Gastrocnemius medialis (tissue), 4 donors: ENCODE data around the gene COA8. TPM values are rescaled to one million over a fixed set of nuclear protein-coding genes. Genes with fewer than 3 reads are reported as not detected.
A peak's percentile ranks its signal among the peaks of the same experiment; 100 is the strongest.

Source experiments
- ATAC-seq, 2 donors: fragments of 150-250 bp; one replicate each; pipeline ENCODE4 v1.9.1; 2016
- DNase-seq, 2 donors: peaks; one replicate each; pipeline ENCODE4 v3.0.0-alpha.2; 2019
- H3K27ac ChIP-seq, 4 donors: fragments of 200-600 bp; sonication (generic); 1 replicate in 1 of 4; 2 replicates in 3 of 4; pipeline ENCODE4 v1.5.1; 2016 to 2018; ENCODE audit warnings: mild to moderate bottlenecking in 2 of 4, moderate library complexity in 1 of 4
- H3K27me3 ChIP-seq, 3 donors: fragments of 200-600 bp; sonication (generic) in 2 of 3; 1 replicate in 1 of 3; 2 replicates in 2 of 3; pipeline versions ENCODE4 v1.5.1 to v1.6.0; 2016 to 2019; ENCODE audit warnings: mild to moderate bottlenecking in 1 of 3, moderate library complexity in 1 of 3
- H3K36me3 ChIP-seq, 2 donors: fragments of 200-600 bp; sonication (generic) in 1 of 2; one replicate each; pipeline ENCODE4 v1.5.1; 2017 to 2018
- H3K4me1 ChIP-seq, 2 donors: fragments of 200-600 bp; sonication (generic) in 1 of 2; one replicate each; pipeline ENCODE4 v1.5.1; 2016 to 2017; ENCODE audit warnings: mild to moderate bottlenecking in 2 of 2
- H3K4me3 ChIP-seq, 4 donors: fragments of 200-600 bp; sonication (generic) in 3 of 4; 1 replicate in 1 of 4; 2 replicates in 3 of 4; pipeline ENCODE4 v1.5.1; 2016 to 2019; ENCODE audit warnings: mild to moderate bottlenecking in 2 of 4
- H3K9me3 ChIP-seq, 3 donors: fragments of 200-600 bp; sonication (generic) in 2 of 3; 1 replicate in 1 of 3; 2 replicates in 2 of 3; pipeline ENCODE4 v1.5.1; 2016 to 2019
- POLR2A ChIP-seq, 2 donors: fragments of 450-650 bp; IDR thresholded peaks; one replicate each; pipeline ENCODE4 v1.6.1; 2017; ENCODE audit warnings: antibody characterized with exemption in 2 of 2, mild to moderate bottlenecking in 2 of 2, moderate library complexity in 2 of 2
- in situ Hi-C, 4 donors: fragments of 200-750 bp; cut with MboI; loops; one replicate each; pipeline versions ENCODE4 v1.15.0 to v1.8.0; 2017; ENCODE audit warnings: low sequenced_read_pairs in 4 of 4
- intact Hi-C: fragments of 100-400 bp; cut with DNase I; formaldehyde crosslinking; loops from one replicate; pipeline ENCODE4 v1.15.1; 2023; ENCODE audit warnings: low total_unique reads
- total RNA-seq, 4 donors: library from RNA; depleted of rRNA; stranded (reverse); fragments of >200 nt; gene quantifications; one replicate each; pipeline versions ENCODE4 v1.1.0 to v1.2.3, GENCODE V29; 2016
- TF ChIP-seq, protein P1 (sequence below), 5 experiments: fragments of 450-650 bp in 3 of 5; fragments of 200-600 bp in 2 of 5; sonication (generic) in 2 of 5; IDR thresholded peaks in 4 of 5; conservative IDR thresholded peaks in 1 of 5; 1 replicate in 4 of 5; 2 replicates in 1 of 5; pipeline ENCODE4 v1.5.1; 2016 to 2019; ENCODE audit warnings: antibody characterized with exemption in 5 of 5, mild to moderate bottlenecking in 3 of 5, moderate library complexity in 3 of 5

COA8 gene
- total RNA-seq, 4 donors from 2014 or later: 56.7 to 111 (median 71.7) TPM

DNA sequence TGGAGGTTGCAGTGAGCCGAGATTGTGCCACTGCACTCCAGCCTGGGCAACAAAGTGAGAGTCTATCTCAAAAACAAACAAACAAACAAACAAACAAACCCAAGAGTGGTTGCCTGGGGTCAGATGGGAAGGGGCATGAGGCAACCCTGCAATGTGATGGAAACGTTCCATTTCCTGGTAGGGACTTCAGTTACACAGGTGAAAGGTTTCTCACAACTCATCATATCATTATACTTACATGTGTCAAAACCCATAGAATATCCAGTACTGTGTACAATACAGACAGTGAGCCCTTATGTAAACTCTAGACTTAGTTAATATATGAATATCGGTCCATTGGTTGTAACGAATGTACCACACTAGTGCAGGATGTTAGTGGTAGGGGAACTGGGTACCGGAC is 59.1 kb downstream of the COA8 start:
- Histone ChIP-seq H3K36me3 (no peaks in the 10 kb centered on the region), H3K27ac (no peak overlapping the region), H3K4me1 (peaks cover 10 to 19% of the 10 kb centered on the region in 2 donors), H3K27me3 (no peaks in the 10 kb centered on the region), H3K4me3 (no peak overlapping the region), H3K9me3 (no peaks in the 10 kb centered on the region)
- TF ChIP-seq, protein P1, sequence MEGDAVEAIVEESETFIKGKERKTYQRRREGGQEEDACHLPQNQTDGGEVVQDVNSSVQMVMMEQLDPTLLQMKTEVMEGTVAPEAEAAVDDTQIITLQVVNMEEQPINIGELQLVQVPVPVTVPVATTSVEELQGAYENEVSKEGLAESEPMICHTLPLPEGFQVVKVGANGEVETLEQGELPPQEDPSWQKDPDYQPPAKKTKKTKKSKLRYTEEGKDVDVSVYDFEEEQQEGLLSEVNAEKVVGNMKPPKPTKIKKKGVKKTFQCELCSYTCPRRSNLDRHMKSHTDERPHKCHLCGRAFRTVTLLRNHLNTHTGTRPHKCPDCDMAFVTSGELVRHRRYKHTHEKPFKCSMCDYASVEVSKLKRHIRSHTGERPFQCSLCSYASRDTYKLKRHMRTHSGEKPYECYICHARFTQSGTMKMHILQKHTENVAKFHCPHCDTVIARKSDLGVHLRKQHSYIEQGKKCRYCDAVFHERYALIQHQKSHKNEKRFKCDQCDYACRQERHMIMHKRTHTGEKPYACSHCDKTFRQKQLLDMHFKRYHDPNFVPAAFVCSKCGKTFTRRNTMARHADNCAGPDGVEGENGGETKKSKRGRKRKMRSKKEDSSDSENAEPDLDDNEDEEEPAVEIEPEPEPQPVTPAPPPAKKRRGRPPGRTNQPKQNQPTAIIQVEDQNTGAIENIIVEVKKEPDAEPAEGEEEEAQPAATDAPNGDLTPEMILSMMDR (IDR thresholded peaks at IDR 0.05 in 4 of 5, conservative IDR thresholded peaks at IDR 0.05 in 1 of 5): no peak
- no peak for TF ChIP-seq POLR2A (IDR thresholded peaks at IDR 0.05)
- intact Hi-C loops: no loop called here
- in situ Hi-C loops: no loop called here
- ATAC-seq (no peak), DNase-seq (no peak)

DNA sequence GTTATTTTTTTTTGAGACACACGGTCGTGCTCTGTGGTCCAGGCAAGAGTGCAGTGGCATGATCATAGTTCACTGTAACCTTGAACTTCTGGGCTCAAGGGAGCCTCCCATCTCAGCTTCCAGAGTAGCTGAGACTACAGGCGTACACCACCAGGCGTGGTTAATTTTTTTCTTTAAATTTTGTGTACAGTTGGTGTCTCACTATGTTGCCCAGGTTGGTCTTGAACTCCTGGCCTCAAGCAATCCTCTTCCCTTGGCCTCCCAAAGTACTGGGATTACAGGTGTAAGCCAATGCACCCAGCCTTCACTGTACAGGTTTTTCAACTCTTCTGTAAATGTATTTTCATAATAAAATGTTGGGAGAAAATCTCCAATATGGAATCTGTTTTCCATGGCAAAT is 60.5 kb downstream of the COA8 start:
- no peak for TF ChIP-seq POLR2A (IDR thresholded peaks at IDR 0.05)
- TF ChIP-seq, protein P1 (IDR thresholded peaks at IDR 0.05 in 4 of 5, conservative IDR thresholded peaks at IDR 0.05 in 1 of 5): no peak
- H3K27ac ChIP-seq: no peak overlapping the region
- no peak for DNase-seq
- H3K36me3 ChIP-seq: no peaks in the 10 kb centered on the region
- intact Hi-C loops: no loop called here
- peaks cover 17 to 27% of the 10 kb centered on the region in 2 donors for H3K4me1 ChIP-seq
- in situ Hi-C loops: no loop called here
- no peak for ATAC-seq
- H3K9me3 ChIP-seq: no peaks in the 10 kb centered on the region
- no peaks in the 10 kb centered on the region for H3K27me3 ChIP-seq
- H3K4me3 ChIP-seq: no peak overlapping the region

DNA sequence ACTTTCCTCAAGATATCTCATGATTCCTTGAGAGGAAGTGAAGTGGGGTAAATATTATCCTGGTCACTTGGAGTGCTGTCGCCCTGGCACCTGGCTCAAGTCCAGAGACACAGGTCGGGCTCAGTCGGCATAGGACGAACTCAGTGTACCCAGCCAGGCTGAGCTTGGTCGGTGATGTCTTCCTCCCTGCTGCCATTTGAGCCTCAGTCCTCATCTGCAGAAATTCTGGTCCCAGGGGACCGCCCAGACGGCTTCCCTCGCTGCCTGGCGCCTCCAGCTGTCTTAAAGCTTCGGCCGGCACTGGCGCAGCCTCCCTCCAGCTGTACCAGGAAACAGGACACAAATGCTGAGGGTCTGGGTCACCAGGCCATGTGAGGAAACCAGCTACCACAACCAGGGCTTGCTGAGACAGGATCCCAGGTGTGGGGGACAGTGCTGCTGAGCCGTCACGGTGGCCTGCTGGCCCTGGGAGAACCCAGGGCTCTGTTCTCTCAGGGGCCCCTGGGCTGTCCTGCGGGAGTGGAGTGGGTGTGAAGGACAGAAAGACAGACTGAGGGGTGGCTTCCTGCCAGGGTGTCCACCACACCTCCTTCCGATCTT is 61.2 kb downstream of the COA8 start:
- in situ Hi-C loops: no loop called here
- no peak for DNase-seq
- no peak for ATAC-seq
- TF ChIP-seq, protein P1 (IDR thresholded peaks at IDR 0.05 in 4 of 5, conservative IDR thresholded peaks at IDR 0.05 in 1 of 5): no peak
- TF ChIP-seq POLR2A (IDR thresholded peaks at IDR 0.05): no peak
- Histone ChIP-seq H3K27me3 (no peaks in the 10 kb centered on the region), H3K4me1 (peaks cover 18 to 27% of the 10 kb centered on the region in 2 donors), H3K4me3 (no peak overlapping the region), H3K27ac (peak overlapping the region in 3 of 4 donors; percentile 12 to 56 (median 46)), H3K9me3 (no peaks in the 10 kb centered on the region), H3K36me3 (no peaks in the 10 kb centered on the region)
- intact Hi-C loops: no loop called here

DNA sequence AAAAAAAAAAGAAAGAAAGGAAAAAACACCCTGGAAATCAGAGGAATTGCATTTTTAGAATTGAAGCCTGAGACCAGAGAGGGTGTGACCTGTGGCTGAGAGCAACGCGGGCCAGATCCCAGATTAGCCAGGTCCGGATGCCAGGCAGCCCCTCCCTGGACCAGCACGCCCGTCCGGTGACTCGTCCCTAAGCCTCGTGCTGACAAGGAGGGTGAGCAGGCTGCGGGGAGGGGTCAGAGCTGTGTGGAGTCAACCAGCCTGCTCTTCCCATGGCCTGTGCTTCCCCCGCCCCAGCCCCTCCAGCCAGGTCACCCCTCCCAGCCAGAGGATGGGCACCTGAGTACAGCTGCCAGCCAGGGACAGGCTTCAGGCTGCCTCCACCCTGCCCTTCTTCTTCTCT is 62.1 kb downstream of the COA8 start:
- DNase-seq: peak; percentile 55 to 69
- H3K27me3 ChIP-seq: no peaks in the 10 kb centered on the region
- no peak for ATAC-seq
- H3K4me3 ChIP-seq: no peak overlapping the region
- peak overlapping the region; percentile 56 to 63 (median 60) for H3K27ac ChIP-seq
- in situ Hi-C loops: no loop called here
- peaks cover 19 to 27% of the 10 kb centered on the region in 2 donors for H3K4me1 ChIP-seq
- no peaks in the 10 kb centered on the region for H3K36me3 ChIP-seq
- H3K9me3 ChIP-seq: no peaks in the 10 kb centered on the region
- intact Hi-C loops: loop anchor here (5.0 kb wide), 1 partner anchor 238 kb away; the partner anchor contains the start of gene MARK3
- TF ChIP-seq, protein P1 (IDR thresholded peaks at IDR 0.05 in 4 of 5, conservative IDR thresholded peaks at IDR 0.05 in 1 of 5): no peak
- peak in 1 of 2 donors; percentile 17 for TF ChIP-seq POLR2A (IDR thresholded peaks at IDR 0.05)
